H9 (cell line): ENCODE measurements around the gene SNAP25. TPM values are rescaled to one million over a fixed set of nuclear protein-coding genes. Genes with fewer than 3 reads are reported as not detected.

Experiments
- DNase-seq: peaks from one replicate; pipeline ENCODE4 v3.0.0-alpha.2; 2017
- H2AFZ ChIP-seq: one replicate; pipeline ENCODE4 v1.6.1; 2013; ENCODE audit warnings: mild to moderate bottlenecking, low read length, control low read depth, moderate library complexity
- H2AK5ac ChIP-seq: 2 replicates; pipeline ENCODE4 v1.6.1; 2013; ENCODE audit warnings: low read length, control low read depth, mixed read lengths; ENCODE audit not compliant: insufficient read length
- H2BK120ac ChIP-seq: one replicate; pipeline ENCODE4 v1.6.1; 2013; ENCODE audit warnings: low read depth, mild to moderate bottlenecking, low read length, control low read depth, inconsistent platforms; ENCODE audit not compliant: poor library complexity, severe bottlenecking
- H2BK12ac ChIP-seq: 2 replicates; pipeline ENCODE4 v1.6.1; 2013; ENCODE audit warnings: low read length, control low read depth, mixed read lengths, low read depth; ENCODE audit not compliant: insufficient read length
- H2BK15ac ChIP-seq: 2 replicates; pipeline ENCODE4 v1.6.1; 2013; ENCODE audit warnings: low read depth, low read length, control low read depth
- H2BK20ac ChIP-seq: one replicate; pipeline ENCODE4 v1.6.1; 2013; ENCODE audit warnings: low read depth, mild to moderate bottlenecking, low read length, control low read depth, inconsistent platforms; ENCODE audit not compliant: poor library complexity, severe bottlenecking
- H2BK5ac ChIP-seq: 2 replicates; pipeline ENCODE4 v1.6.1; 2013; ENCODE audit warnings: low read length, control low read depth, mixed read lengths; ENCODE audit not compliant: insufficient read length
- H3K14ac ChIP-seq: 2 replicates; pipeline ENCODE4 v1.6.1; 2013; ENCODE audit warnings: low read length, control low read depth; ENCODE audit not compliant: insufficient read depth
- H3K18ac ChIP-seq: 2 replicates; pipeline ENCODE4 v1.6.1; 2013; ENCODE audit warnings: low read depth, mild to moderate bottlenecking, mixed read lengths, low read length, control low read depth; ENCODE audit not compliant: insufficient read length
- H3K23ac ChIP-seq: 2 replicates; pipeline ENCODE4 v1.6.1; 2013; ENCODE audit warnings: low read length, control low read depth, mixed read lengths, low read depth; ENCODE audit not compliant: insufficient read length
- H3K23me2 ChIP-seq: 2 replicates; pipeline ENCODE4 v1.6.1; 2013; ENCODE audit warnings: low read depth, mild to moderate bottlenecking, mixed read lengths, low read length, control low read depth; ENCODE audit not compliant: insufficient read length, poor library complexity, severe bottlenecking
- H3K27ac ChIP-seq: 2 replicates; pipeline ENCODE4 v1.5.1; 2013; ENCODE audit warnings: low read length, control low read depth, mixed read lengths, low read depth; ENCODE audit not compliant: insufficient read length
- H3K27me3 ChIP-seq: 2 replicates; pipeline ENCODE4 v1.6.1; 2013; ENCODE audit warnings: low read length, control low read depth, inconsistent platforms; ENCODE audit not compliant: insufficient read depth
- H3K4ac ChIP-seq: 2 replicates; pipeline ENCODE4 v1.6.1; 2013; ENCODE audit warnings: low read depth, mild to moderate bottlenecking, control low read depth, inconsistent platforms, low read length, moderate library complexity
- H3K4me1 ChIP-seq: 2 replicates; pipeline ENCODE4 v1.6.1; 2013; ENCODE audit warnings: low read length, control low read depth, inconsistent platforms; ENCODE audit not compliant: insufficient read depth
- H3K4me2 ChIP-seq: 2 replicates; pipeline ENCODE4 v1.6.1; 2013; ENCODE audit warnings: low read length, control low read depth, mixed read lengths; ENCODE audit not compliant: insufficient read length, insufficient read depth
- H3K56ac ChIP-seq: 2 replicates; pipeline ENCODE4 v1.6.1; 2013; ENCODE audit warnings: low read depth, mild to moderate bottlenecking, mixed read lengths, low read length, control low read depth; ENCODE audit not compliant: insufficient read length
- H3K79me1 ChIP-seq: 2 replicates; pipeline ENCODE4 v1.6.1; 2013; ENCODE audit warnings: low read depth, mild to moderate bottlenecking, moderate library complexity, low read length, control low read depth, inconsistent platforms; ENCODE audit not compliant: insufficient read depth, poor library complexity, severe bottlenecking
- H3K79me2 ChIP-seq: 2 replicates; pipeline ENCODE4 v1.6.1; 2013; ENCODE audit warnings: low read length, control low read depth, inconsistent platforms; ENCODE audit not compliant: insufficient read depth
- H3K9ac ChIP-seq: 2 replicates; pipeline ENCODE4 v1.6.1; 2013; ENCODE audit warnings: low read length, control low read depth, mixed read lengths; ENCODE audit not compliant: insufficient read length; ENCODE audit errors: extremely low read depth
- H3K9me3 ChIP-seq: one replicate; pipeline ENCODE4 v1.6.1; 2013; ENCODE audit warnings: low read depth, low read length, inconsistent platforms; ENCODE audit not compliant: control insufficient read depth
- H3T11ph ChIP-seq: one replicate; pipeline ENCODE4 v1.6.1; 2013; ENCODE audit warnings: mild to moderate bottlenecking, low read length, control low read depth, inconsistent platforms
- H4K20me1 ChIP-seq: one replicate; pipeline ENCODE4 v1.6.1; 2013; ENCODE audit not compliant: control insufficient read depth, insufficient read length, insufficient read depth
- H4K5ac ChIP-seq: 2 replicates; pipeline ENCODE4 v1.6.1; 2013; ENCODE audit warnings: low read depth, mild to moderate bottlenecking, mixed read lengths, low read length, control low read depth; ENCODE audit not compliant: insufficient read length
- H4K8ac ChIP-seq: replicated peaks from 2 replicates; pipeline ENCODE4 v1.6.1; 2013; ENCODE audit warnings: low read length, control low read depth, mixed read lengths, low read depth; ENCODE audit not compliant: insufficient read length
- H4K91ac ChIP-seq: 2 replicates; pipeline ENCODE4 v1.6.1; 2013; ENCODE audit warnings: low read depth, mild to moderate bottlenecking, moderate library complexity, mixed read lengths, low read length, control low read depth; ENCODE audit not compliant: insufficient read length
- H3K27ac Mint-ChIP-seq, 3 experiments: 2 replicates in 2 of 3; 3 replicates in 1 of 3; pipeline ENCODE4 v1.8.0; 2020 to 2021; ENCODE audit warnings: mixed read lengths in 3 of 3, mild to moderate bottlenecking in 1 of 3, moderate library complexity in 1 of 3
- H3K27me3 Mint-ChIP-seq: 2 replicates; pipeline ENCODE4 v1.8.0; 2021; ENCODE audit warnings: low read depth, mild to moderate bottlenecking, moderate library complexity, mixed read lengths
- H3K36me3 Mint-ChIP-seq, 3 experiments: 2 replicates in 2 of 3; 3 replicates in 1 of 3; pipeline ENCODE4 v1.8.0; 2020 to 2021; ENCODE audit warnings: low read depth in 3 of 3, mixed read lengths in 3 of 3; ENCODE audit not compliant: insufficient read depth in 1 of 3
- H3K4me1 Mint-ChIP-seq, 2 experiments: 2 replicates each; pipeline ENCODE4 v1.8.0; 2020; ENCODE audit warnings: mixed read lengths in 2 of 2
- H3K4me3 Mint-ChIP-seq, 2 experiments: 2 replicates in 1 of 2; 3 replicates in 1 of 2; pipeline ENCODE4 v1.8.0; 2020 to 2021; ENCODE audit warnings: mild to moderate bottlenecking in 2 of 2, mixed read lengths in 2 of 2, moderate library complexity in 1 of 2
- H3K9me3 Mint-ChIP-seq, 2 experiments: 2 replicates in 1 of 2; 3 replicates in 1 of 2; pipeline ENCODE4 v1.8.0; 2020; ENCODE audit warnings: mild to moderate bottlenecking in 2 of 2, mixed read lengths in 2 of 2, moderate library complexity in 1 of 2
- WGBS: extraction: QIAGEN DNeasy Blood & Tissue Kit; methylation state at CpG from one replicate; pipeline ENCODE4 v1.1.7; 2013; ENCODE audit warnings: missing lambda C conversion rate, low lambda C conversion rate, mixed read lengths; ENCODE audit not compliant: insufficient read length; ENCODE audit errors: extremely low coverage; 5-methylcytosine and 5-hydroxymethylcytosine counted together
- total RNA-seq: library from RNA; stranded (reverse); gene quantifications from 2 replicates; pipeline ENCODE4 v1.2.1, GENCODE V29; 2021
- TF ChIP-seq, protein P1 (sequence below): fragments of 200-600 bp; sonication (generic); conservative IDR thresholded peaks from 3 replicates; pipeline ENCODE4 v1.8.0; 2021; ENCODE audit warnings: antibody characterized with exemption, mild to moderate bottlenecking

Gene SNAP25
- total RNA-seq, 1 experiment from 2014 or later = 0.13 TPM

DNA sequence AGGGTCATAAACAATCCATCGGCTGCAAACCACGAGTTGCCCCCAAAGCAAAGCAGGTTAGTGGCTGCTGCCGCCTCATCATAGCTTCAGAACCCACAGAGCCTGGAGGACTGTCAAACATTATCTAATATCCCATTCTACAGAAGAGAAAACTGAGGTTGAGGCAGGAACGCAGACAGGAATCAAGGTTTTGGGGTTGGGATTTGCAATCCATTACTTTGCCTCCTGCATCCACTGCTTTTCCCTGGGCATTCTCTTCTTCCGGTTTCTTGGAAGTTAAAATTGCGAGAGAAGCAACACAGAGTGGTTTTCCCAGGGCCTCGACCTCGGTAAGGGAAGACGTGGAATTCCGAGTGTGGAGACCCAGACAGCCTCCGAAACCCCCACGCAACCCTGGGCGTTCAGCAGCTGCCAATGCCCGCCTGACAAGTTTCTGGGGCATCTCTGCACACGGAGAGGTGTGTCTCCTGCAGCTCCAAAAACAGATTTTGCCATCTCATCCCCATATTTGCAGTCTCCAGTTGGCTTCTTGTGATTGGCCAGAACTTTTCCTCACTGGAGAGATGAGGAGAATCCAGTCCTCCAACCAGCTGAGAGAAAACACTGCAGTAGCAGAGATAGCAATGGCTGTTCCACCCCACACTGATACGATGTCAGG, 45.5 kb upstream of the SNAP25 start:
- H3K23me2 ChIP-seq = no peaks in the 10 kb centered on the region
- H3K4ac ChIP-seq = no peak overlapping the region
- no peak overlapping the region for H4K5ac ChIP-seq
- H3K79me2 ChIP-seq = no peaks in the 10 kb centered on the region
- H3K4me2 ChIP-seq = peak overlapping the region; percentile 47
- no peak overlapping the region for H2BK120ac ChIP-seq
- H2BK12ac ChIP-seq = no peak overlapping the region
- no peak overlapping the region for H3K14ac ChIP-seq
- Mint-ChIP-seq H3K9me3 (no peaks in the 10 kb centered on the region; a peak in 1 of 5 replicates), H3K4me1 (peaks cover 7 to 9% of the 10 kb centered on the region in 2 experiments), H3K27me3 (peaks cover 35% of the 10 kb centered on the region), H3K36me3 (peaks cover 0 to 1% (median 0%) of the 10 kb centered on the region in 3 experiments; a peak in 1 of 7 replicates), H3K4me3 (peak overlapping the region in 1 of 2 experiments; percentile 80; a peak in 2 of 5 replicates), H3K27ac (no peak overlapping the region)
- H3K23ac ChIP-seq = no peak overlapping the region
- no peak overlapping the region for H2BK5ac ChIP-seq
- H2AFZ ChIP-seq = no peak overlapping the region
- H3K9me3 ChIP-seq = no peaks in the 10 kb centered on the region
- no peak overlapping the region for H4K8ac ChIP-seq
- no CpG with 5 or more reads among the region's 16 CpGs for WGBS
- H3K79me1 ChIP-seq = no peaks in the 10 kb centered on the region
- no peak overlapping the region for H2BK20ac ChIP-seq
- H3K27ac ChIP-seq = no peak overlapping the region
- H3K4me1 ChIP-seq = no peaks in the 10 kb centered on the region
- H3K9ac ChIP-seq = no peak overlapping the region
- H3K18ac ChIP-seq = no peak overlapping the region
- TF ChIP-seq, protein P1, sequence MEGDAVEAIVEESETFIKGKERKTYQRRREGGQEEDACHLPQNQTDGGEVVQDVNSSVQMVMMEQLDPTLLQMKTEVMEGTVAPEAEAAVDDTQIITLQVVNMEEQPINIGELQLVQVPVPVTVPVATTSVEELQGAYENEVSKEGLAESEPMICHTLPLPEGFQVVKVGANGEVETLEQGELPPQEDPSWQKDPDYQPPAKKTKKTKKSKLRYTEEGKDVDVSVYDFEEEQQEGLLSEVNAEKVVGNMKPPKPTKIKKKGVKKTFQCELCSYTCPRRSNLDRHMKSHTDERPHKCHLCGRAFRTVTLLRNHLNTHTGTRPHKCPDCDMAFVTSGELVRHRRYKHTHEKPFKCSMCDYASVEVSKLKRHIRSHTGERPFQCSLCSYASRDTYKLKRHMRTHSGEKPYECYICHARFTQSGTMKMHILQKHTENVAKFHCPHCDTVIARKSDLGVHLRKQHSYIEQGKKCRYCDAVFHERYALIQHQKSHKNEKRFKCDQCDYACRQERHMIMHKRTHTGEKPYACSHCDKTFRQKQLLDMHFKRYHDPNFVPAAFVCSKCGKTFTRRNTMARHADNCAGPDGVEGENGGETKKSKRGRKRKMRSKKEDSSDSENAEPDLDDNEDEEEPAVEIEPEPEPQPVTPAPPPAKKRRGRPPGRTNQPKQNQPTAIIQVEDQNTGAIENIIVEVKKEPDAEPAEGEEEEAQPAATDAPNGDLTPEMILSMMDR = no peak
- H2BK15ac ChIP-seq = no peak overlapping the region
- no peaks in the 10 kb centered on the region for H3K27me3 ChIP-seq
- no peak overlapping the region for H3T11ph ChIP-seq
- H3K56ac ChIP-seq = no peak overlapping the region
- no peak overlapping the region for H4K91ac ChIP-seq
- no peaks in the 10 kb centered on the region for H4K20me1 ChIP-seq
- no peak overlapping the region for H2AK5ac ChIP-seq
- no peak for DNase-seq
